ENCODE results near the gene DYRK3. TPM values are rescaled to one million over a fixed set of nuclear protein-coding genes. Genes with fewer than 3 reads are reported as not detected.
A peak's percentile ranks its signal among the peaks of the same experiment; 100 is the strongest.

Gene DYRK3
- total and polyA plus RNA-seq, 9 of the 15 experiments (the other 6 are each of a cell fraction or from before 2014, with no cell fraction given): 4.5 to 33.7 (median 25.7) TPM

- TF ChIP-seq E2F8 (IDR thresholded peaks at IDR 0.05; ENCODE audit: low read depth, partially characterized antibody) (peak; percentile 23), PCBP1 (IDR thresholded peaks at IDR 0.05; ENCODE audit: low read depth, low read length, poor library complexity, severe bottlenecking) (no peak), WHSC1 (IDR thresholded peaks at IDR 0.05; ENCODE audit: low read length) (no peak), SMARCC2 (IDR thresholded peaks at IDR 0.05; ENCODE audit: low read depth) (peak; percentile 95), ZNF780A (CRISPR knock-in tag; IDR thresholded peaks at IDR 0.05) (no peak), CBX5 (IDR thresholded peaks at IDR 0.05; ENCODE audit: borderline replicate concordance, low read depth) (no peak; the same call in 1 of the 2 replicates), FUS (optimal IDR thresholded peaks at IDR 0.05; ENCODE audit: low read depth, low read length) (no peak), TRIM28 (IDR thresholded peaks at IDR 0.05) (0 out of 2 replicates have a peak, but pooled peaks have one; percentile 41), ZNF253 (CRISPR knock-in tag; conservative IDR thresholded peaks at IDR 0.05) (no peak), NFXL1 (CRISPR knock-in tag; IDR thresholded peaks at IDR 0.05) (0 out of 2 replicates have a peak, but pooled peaks have one; percentile 54), CREB5 (CRISPR knock-in tag; IDR thresholded peaks at IDR 0.05) (0 out of 2 replicates have a peak, but pooled peaks have one; percentile 31), ZNF830 (CRISPR knock-in tag; IDR thresholded peaks at IDR 0.05) (no peak), ZBTB5 (IDR thresholded peaks at IDR 0.05) (no peak), TBL1XR1 (IDR thresholded peaks at IDR 0.05; ENCODE audit: low read length in 2 of 2) (peak; percentile 79 to 88; a peak in 3 of 4 replicates)
- TF ChIP-seq, protein P1, sequence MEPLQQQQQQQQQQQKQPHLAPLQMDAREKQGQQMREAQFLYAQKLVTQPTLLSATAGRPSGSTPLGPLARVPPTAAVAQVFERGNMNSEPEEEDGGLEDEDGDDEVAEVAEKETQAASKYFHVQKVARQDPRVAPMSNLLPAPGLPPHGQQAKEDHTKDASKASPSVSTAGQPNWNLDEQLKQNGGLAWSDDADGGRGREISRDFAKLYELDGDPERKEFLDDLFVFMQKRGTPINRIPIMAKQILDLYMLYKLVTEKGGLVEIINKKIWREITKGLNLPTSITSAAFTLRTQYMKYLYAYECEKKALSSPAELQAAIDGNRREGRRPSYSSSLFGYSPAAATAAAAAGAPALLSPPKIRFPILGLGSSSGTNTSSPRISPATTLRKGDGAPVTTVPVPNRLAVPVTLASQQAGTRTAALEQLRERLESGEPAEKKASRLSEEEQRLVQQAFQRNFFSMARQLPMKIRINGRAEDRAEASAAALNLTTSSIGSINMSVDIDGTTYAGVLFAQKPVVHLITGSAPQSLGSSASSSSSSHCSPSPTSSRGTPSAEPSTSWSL (CRISPR knock-in tag; IDR thresholded peaks at IDR 0.05; ENCODE audit: borderline replicate concordance): no peak
- TF ChIP-seq, protein P2, sequence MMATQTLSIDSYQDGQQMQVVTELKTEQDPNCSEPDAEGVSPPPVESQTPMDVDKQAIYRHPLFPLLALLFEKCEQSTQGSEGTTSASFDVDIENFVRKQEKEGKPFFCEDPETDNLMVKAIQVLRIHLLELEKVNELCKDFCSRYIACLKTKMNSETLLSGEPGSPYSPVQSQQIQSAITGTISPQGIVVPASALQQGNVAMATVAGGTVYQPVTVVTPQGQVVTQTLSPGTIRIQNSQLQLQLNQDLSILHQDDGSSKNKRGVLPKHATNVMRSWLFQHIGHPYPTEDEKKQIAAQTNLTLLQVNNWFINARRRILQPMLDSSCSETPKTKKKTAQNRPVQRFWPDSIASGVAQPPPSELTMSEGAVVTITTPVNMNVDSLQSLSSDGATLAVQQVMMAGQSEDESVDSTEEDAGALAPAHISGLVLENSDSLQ (IDR thresholded peaks at IDR 0.05): peak; percentile 94
- TF ChIP-seq, protein P3, sequence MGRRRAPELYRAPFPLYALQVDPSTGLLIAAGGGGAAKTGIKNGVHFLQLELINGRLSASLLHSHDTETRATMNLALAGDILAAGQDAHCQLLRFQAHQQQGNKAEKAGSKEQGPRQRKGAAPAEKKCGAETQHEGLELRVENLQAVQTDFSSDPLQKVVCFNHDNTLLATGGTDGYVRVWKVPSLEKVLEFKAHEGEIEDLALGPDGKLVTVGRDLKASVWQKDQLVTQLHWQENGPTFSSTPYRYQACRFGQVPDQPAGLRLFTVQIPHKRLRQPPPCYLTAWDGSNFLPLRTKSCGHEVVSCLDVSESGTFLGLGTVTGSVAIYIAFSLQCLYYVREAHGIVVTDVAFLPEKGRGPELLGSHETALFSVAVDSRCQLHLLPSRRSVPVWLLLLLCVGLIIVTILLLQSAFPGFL (CRISPR knock-in tag; IDR thresholded peaks at IDR 0.05): no peak
Measured at GRCh38 chr1:206651958-206652890, 16.9 kb downstream of the DYRK3 start (continued).
